GM23248 (cell line): ENCODE measurements around the gene CCDC91.

Experiments used
- EZH2 ChIP-seq: fragments of 200-600 bp; sonication (generic); IDR thresholded peaks from 2 replicates; pipeline ENCODE4 v1.6.1; 2018; ENCODE audit warnings: antibody characterized with exemption, mild to moderate bottlenecking; ENCODE audit not compliant: insufficient read depth, poor library complexity, severe bottlenecking
- EZH2phosphoT487 ChIP-seq: fragments of 200-600 bp; sonication (generic); IDR thresholded peaks from 2 replicates; pipeline ENCODE4 v1.6.1; 2018; ENCODE audit warnings: antibody characterized with exemption, moderate library complexity, mild to moderate bottlenecking, low read depth; ENCODE audit not compliant: insufficient read depth

GRCh38 chr12:28409892-28410291 lies 219.6 kb downstream of the CCDC91 start:
- TF ChIP-seq EZH2 (no peak), EZH2phosphoT487 (no peak)
